Esophagus muscularis mucosa (tissue), 4 donors: ENCODE measurements around the gene INKA1.
"Not testable (repeated sequence)": the region's sequence is repeated elsewhere in the genome, so short reads cannot be mapped to it uniquely, and the experiment has no call there.

Experiments used
- CTCF ChIP-seq, 3 experiments: fragments of 200-600 bp in 2 of 3; fragments of 450-650 bp in 1 of 3; sonication (generic) in 2 of 3; IDR thresholded peaks; one replicate each; pipeline ENCODE4 v1.5.1; 2017 to 2019; ENCODE audit warnings: antibody characterized with exemption in 3 of 3, mild to moderate bottlenecking in 2 of 3, moderate library complexity in 1 of 3
- EP300 ChIP-seq: sonication (generic); formaldehyde crosslinking; IDR thresholded peaks from one replicate; pipeline ENCODE4 v1.6.1; 2017; ENCODE audit warnings: antibody characterized with exemption
- POLR2A ChIP-seq: fragments of 450-650 bp; IDR thresholded peaks from one replicate; pipeline ENCODE4 v1.6.1; 2017; ENCODE audit warnings: antibody characterized with exemption, moderate library complexity, mild to moderate bottlenecking, low read depth
- POLR2AphosphoS5 ChIP-seq, 2 donors: sonication (generic); formaldehyde crosslinking; IDR thresholded peaks; one replicate each; pipeline ENCODE4 v1.6.1; 2017; ENCODE audit warnings: antibody characterized with exemption in 2 of 2

- not testable (repeated sequence) for TF ChIP-seq POLR2A; CTCF (IDR thresholded peaks at IDR 0.05); POLR2AphosphoS5 (IDR thresholded peaks at IDR 0.05); EP300
Observed at GRCh38 chr3:49780975-49781365, 22.1 kb upstream of the INKA1 start.
